GM21447 (cell line): Measurements from ENCODE around the gene OBP2B.
"Not testable (repeated sequence)": the region's sequence is repeated elsewhere in the genome, so short reads cannot be mapped to it uniquely, and the experiment has no call there.

Source experiments
- ATAC-seq: cut with Tn5 transposase; IDR thresholded peaks from one replicate; pipeline ENCODE4 v1.9.1; 2021; ENCODE audit not compliant: unreplicated experiment

Gene OBP2B

GRCh38 chr9:133223159-133223756 is 14.2 kb upstream of the OBP2B start:
- ATAC-seq = not testable (repeated sequence)

- not testable (repeated sequence) for ATAC-seq
Observed at GRCh38 chr9:133221994-133222393, 12.9 kb upstream of the OBP2B start.

- no peak for ATAC-seq
Observed at GRCh38 chr9:133221177-133221809, 12.2 kb upstream of the OBP2B start.

GRCh38 chr9:133218049-133218975 is 9.3 kb upstream of the OBP2B start:
- ATAC-seq = not testable (repeated sequence)

- not testable (repeated sequence) for ATAC-seq
Observed at GRCh38 chr9:133217333-133217988, 8.4 kb upstream of the OBP2B start.

GRCh38 chr9:133214276-133214675 is 5.2 kb upstream of the OBP2B start:
- not testable (repeated sequence) for ATAC-seq

- ATAC-seq = no peak
Observed at GRCh38 chr9:133210609-133211008, 1.6 kb upstream of the OBP2B start.

- ATAC-seq = no peak
Observed at GRCh38 chr9:133210202-133210532, 1.1 kb upstream of the OBP2B start.

GRCh38 chr9:133209327-133210201 is 514 bp upstream of the OBP2B start:
- ATAC-seq = not testable (repeated sequence)

- not testable (repeated sequence) for ATAC-seq
Observed at GRCh38 chr9:133208171-133208879, 725 bp downstream of the OBP2B start.

GRCh38 chr9:133207540-133208170 is 1.4 kb downstream of the OBP2B start:
- ATAC-seq = no peak

GRCh38 chr9:133207021-133207531 is 2.0 kb downstream of the OBP2B start:
- ATAC-seq = no peak

- ATAC-seq = no peak
Observed at GRCh38 chr9:133205996-133206931, 2.8 kb downstream of the OBP2B start.

GRCh38 chr9:133205481-133205887 is 3.6 kb downstream of the OBP2B start:
- not testable (repeated sequence) for ATAC-seq

GRCh38 chr9:133204993-133205336 is 4.1 kb downstream of the OBP2B start:
- ATAC-seq = no peak

- ATAC-seq = no peak
Observed at GRCh38 chr9:133204335-133204992, 4.6 kb downstream of the OBP2B start.

- ATAC-seq = no peak
Observed at GRCh38 chr9:133203506-133204075, 5.5 kb downstream of the OBP2B start.
